ENCODE results near the gene SFMBT2.
"Not testable (repeated sequence)": the region's sequence is repeated elsewhere in the genome, so short reads cannot be mapped to it uniquely, and the experiment has no call there.

The SFMBT2 gene

DNA sequence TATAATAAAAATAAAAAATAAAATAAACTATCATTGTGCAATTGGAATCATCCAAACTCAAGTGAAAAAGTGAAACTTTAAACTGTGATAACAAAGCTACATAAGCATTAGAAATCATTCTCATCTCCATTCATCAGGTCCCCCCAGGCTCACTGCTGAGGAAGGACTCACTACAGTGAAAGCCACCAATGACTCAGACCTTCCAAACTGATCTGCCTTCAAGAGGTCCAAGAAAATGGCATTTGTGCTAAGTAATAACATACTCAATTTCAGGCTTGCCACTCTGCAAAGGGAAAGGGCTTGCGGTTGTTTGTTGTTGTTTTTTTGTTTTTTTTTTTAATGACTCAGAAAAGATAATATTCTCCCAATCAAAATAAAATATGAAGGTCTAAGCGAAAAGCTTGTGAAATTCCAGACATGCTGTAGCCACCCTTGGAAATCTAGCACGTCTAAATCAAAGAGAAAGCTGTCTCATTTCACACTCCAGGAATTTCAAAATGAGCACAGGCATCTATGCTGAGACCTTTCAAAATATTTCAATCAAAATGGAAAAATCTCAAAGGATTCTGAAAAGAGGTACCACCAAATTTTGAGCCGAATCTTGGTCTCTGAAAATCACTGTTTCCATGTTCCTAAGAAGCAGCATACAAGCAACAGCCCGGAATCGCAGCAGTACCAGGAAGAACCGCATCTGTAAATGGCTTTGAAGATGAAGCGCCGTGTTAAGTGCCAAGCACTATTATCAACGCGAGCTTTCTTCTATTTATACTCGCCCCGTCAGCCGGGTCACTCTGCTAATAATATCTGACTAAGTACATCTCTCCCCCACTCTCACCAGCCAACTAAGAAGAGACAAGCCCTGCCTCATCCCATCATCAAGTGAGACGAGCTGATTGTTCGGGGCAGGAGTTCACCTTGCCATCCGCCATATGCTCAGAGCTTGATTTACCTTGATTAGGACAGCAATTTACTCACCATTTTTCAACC lies 13.5 kb downstream of the SFMBT2 start:
- TF ChIP-seq TAF1 (IDR thresholded peaks at IDR 0.05; ENCODE audit: borderline replicate concordance, low read depth, low read length) (no peak), POLR2AphosphoS5 (IDR thresholded peaks at IDR 0.05; ENCODE audit: low read depth, low read length) (no peak), POLR2A (IDR thresholded peaks at IDR 0.05; ENCODE audit: low read depth, low read length) (no peak)
- DNase-seq (ENCODE audit: insufficient read length) (no peak), FAIRE-seq (no peak)

DNA sequence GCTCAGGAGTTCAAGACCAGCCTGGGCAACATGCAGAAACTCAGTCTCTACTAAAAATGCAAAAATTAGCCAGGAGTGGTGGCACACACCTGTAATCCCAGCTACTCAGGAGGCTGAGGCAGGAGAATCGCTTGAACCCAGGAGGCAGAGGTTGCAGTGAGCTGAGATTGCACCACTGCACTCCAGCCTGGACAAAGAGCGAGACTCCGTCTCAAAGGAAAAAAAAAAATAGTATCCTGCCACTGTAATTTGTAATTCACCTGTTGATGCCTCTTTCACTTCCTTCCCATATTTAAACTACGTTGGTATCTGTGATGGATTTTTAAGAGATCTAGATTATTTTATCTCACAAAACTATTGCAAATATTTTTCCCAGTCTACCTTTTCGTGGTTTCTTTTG lies 18.5 kb downstream of the SFMBT2 start:
- not testable (repeated sequence) for DNase-seq (ENCODE audit: insufficient read length); FAIRE-seq

DNA sequence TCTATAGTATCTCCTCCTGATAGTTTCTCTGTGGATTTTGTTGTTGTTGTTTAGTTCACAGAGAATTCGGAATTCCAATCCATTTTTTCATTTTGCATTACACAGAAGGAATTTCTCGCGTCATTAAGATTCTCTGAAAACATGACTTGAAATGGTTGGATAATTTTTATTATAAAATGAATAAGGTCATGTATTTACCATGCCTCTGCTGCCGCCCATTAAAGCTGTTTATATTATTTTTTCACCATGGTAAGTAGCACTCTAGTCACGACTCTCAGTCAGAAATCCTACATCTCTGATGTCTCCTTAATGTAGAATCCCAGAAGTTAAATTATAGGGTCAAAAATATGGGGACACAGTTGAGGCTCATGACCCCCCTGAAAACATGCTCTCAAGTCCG lies 19.1 kb downstream of the SFMBT2 start:
- TF ChIP-seq POLR2A (IDR thresholded peaks at IDR 0.05; ENCODE audit: low read depth, low read length) (no peak), TAF1 (IDR thresholded peaks at IDR 0.05; ENCODE audit: borderline replicate concordance, low read depth, low read length) (no peak), POLR2AphosphoS5 (IDR thresholded peaks at IDR 0.05; ENCODE audit: low read depth, low read length) (no peak)
- no peak for DNase-seq (ENCODE audit: insufficient read length)
- no peak for FAIRE-seq

DNA sequence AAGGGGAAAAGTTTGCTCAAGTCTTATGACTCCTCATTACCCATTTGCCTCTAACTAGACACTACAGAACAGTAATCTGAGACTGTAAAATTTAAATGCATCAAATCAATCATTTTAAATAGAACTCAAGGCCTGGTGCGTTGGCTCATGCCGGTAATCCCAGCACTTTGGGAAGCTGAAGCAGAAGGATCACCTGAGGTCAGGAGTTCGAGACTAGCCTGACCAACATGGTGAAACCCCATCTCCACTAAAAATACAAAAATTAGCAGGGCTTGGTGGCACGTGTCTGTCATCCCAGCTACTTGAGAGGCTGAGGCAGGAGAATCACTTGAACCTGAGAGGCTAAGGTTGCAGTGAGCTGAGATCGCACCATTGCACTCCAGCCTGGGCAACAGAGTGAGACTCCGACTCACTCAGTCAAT lies 20.1 kb downstream of the SFMBT2 start:
- FAIRE-seq; DNase-seq (ENCODE audit: insufficient read length): not testable (repeated sequence)

DNA sequence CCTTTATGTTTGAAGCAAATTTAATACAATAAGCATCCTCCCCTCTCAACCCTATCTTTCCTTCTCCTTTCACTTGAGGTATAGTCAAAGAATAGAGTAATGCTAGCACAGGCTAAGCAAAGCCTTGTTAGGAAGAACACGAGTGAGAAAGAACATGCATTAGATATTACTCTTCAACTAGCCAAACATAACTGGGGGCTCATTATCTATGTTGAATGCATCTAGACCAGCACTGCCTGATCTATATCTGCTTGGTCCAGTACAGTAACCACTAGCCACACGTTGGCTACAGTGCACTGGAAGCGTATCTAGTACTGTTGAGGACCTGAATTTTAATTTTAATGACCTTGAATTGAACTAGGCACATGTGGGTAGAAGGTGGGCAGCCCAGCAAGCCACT lies 21.0 kb downstream of the SFMBT2 start:
- FAIRE-seq = peak; percentile 30
- no peak for DNase-seq (ENCODE audit: insufficient read length)

DNA sequence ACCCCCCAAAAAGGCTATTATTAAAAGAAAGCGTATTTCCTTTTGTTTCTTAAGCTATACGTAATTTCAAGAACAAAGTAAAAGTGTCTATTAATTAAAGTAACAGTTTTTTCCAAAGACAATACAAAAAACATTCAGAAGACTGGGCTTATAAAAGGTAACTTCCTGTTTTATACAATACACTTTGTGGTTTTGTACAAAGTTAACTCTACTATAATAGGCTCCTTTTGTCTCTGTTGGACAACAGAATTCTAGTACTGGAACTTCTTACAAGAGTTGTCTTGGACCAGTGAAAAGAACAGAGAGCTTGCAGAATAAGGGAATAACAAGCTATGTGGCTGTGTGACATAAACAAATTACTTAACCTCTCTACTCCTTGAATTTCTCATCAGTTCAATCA lies 21.5 kb downstream of the SFMBT2 start:
- TF ChIP-seq POLR2AphosphoS5 (IDR thresholded peaks at IDR 0.05; ENCODE audit: low read depth, low read length) = no peak
- no peak for TF ChIP-seq POLR2A (IDR thresholded peaks at IDR 0.05; ENCODE audit: low read depth, low read length)
- no peak for TF ChIP-seq TAF1 (IDR thresholded peaks at IDR 0.05; ENCODE audit: borderline replicate concordance, low read depth, low read length)
- DNase-seq (ENCODE audit: insufficient read length) (no peak), FAIRE-seq (no peak)

More for the DNA sequence above, 21.0 kb downstream of the SFMBT2 start:
- TF ChIP-seq TAF1 (IDR thresholded peaks at IDR 0.05; ENCODE audit: borderline replicate concordance, low read depth, low read length) (no peak), POLR2AphosphoS5 (IDR thresholded peaks at IDR 0.05; ENCODE audit: low read depth, low read length) (no peak), POLR2A (IDR thresholded peaks at IDR 0.05; ENCODE audit: low read depth, low read length) (no peak)

DNA sequence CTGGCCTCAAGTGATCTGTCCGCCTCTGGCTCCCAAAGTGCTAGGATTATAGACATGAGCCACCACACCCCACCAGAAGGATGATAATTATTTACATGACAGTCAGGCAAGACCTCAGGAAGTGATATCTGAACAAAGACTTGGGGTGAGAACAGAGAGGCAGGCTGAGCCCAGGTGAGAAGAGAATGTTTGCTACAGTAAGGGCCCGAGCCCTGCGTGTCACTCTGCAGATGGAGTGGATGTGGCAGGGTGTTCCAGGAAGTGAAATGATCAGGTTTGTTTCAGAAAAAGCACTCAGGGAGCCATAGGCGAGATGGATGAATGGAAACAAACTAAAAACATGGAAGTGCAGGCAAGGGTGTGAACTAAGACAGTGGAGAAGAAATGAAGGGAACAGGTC lies 22.2 kb downstream of the SFMBT2 start:
- DNase-seq (ENCODE audit: insufficient read length) = no peak
- no peak for TF ChIP-seq TAF1 (IDR thresholded peaks at IDR 0.05; ENCODE audit: borderline replicate concordance, low read depth, low read length)
- no peak for TF ChIP-seq POLR2AphosphoS5 (IDR thresholded peaks at IDR 0.05; ENCODE audit: low read depth, low read length)
- TF ChIP-seq POLR2A (IDR thresholded peaks at IDR 0.05; ENCODE audit: low read depth, low read length) = no peak
- no peak for FAIRE-seq

DNA sequence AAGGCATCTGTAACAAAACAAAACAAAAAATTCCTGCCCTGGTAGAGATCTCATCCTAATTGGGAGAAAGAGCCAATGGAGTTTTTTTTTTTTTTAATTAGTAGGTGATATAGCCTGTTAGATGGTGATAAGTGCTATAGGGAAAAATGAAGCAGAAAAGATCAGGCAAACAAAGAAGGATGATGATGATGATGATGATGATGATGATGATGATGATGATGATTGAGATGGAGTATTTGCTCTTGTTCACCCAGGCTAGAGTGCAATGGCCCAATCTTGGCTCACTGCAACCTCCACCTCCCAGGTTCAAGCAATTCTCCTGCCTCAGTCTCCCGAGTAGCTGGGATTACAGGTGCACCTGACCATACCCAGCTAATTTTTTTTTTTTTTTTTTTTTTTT lies 22.7 kb downstream of the SFMBT2 start:
- not testable (repeated sequence) for DNase-seq (ENCODE audit: insufficient read length); FAIRE-seq

DNA sequence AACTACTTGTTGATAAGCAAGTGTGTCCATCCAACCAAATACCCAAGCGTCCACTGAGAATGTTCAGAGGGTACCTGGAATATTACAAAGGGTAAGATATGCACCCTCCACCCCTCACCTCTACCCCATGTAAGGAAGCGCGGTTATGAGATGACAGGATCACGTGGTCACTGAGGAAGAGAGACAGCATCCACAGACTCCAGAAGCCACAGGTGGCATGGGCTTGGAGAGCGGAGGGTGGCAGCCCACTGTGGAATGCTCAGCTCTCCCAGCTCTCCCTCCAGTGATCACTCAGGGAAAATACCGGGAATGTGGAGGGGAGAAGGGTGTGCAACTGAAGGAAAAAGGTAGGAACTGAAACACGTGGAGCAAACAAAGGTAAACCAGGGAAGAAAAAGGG lies 25.7 kb downstream of the SFMBT2 start:
- no peak for TF ChIP-seq POLR2A (IDR thresholded peaks at IDR 0.05; ENCODE audit: low read depth, low read length)
- no peak for TF ChIP-seq POLR2AphosphoS5 (IDR thresholded peaks at IDR 0.05; ENCODE audit: low read depth, low read length)
- no peak for TF ChIP-seq TAF1 (IDR thresholded peaks at IDR 0.05; ENCODE audit: borderline replicate concordance, low read depth, low read length)
- FAIRE-seq = no peak
- no peak for DNase-seq (ENCODE audit: insufficient read length)

DNA sequence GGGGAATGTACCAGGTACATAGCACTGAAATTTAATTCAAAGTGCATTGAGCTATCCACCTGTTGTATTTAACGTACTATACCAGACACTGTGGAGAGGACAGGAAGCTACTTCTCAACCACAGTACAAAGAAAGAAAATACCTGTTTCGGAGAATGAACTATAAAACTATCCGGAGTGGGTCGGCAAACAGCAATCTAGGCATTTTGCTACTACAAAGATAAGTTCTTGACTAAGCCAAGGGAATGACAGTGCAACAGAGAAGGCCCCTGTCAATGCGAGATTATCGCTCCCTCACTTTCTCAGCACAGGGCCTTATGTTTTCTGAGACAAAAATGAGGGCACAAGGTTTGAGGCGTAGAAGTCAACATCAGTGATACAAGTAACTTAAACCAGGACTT lies 27.4 kb downstream of the SFMBT2 start:
- TF ChIP-seq POLR2AphosphoS5 (IDR thresholded peaks at IDR 0.05; ENCODE audit: low read depth, low read length) (no peak), POLR2A (IDR thresholded peaks at IDR 0.05; ENCODE audit: low read depth, low read length) (no peak), TAF1 (IDR thresholded peaks at IDR 0.05; ENCODE audit: borderline replicate concordance, low read depth, low read length) (no peak)
- no peak for FAIRE-seq
- no peak for DNase-seq (ENCODE audit: insufficient read length)

DNA sequence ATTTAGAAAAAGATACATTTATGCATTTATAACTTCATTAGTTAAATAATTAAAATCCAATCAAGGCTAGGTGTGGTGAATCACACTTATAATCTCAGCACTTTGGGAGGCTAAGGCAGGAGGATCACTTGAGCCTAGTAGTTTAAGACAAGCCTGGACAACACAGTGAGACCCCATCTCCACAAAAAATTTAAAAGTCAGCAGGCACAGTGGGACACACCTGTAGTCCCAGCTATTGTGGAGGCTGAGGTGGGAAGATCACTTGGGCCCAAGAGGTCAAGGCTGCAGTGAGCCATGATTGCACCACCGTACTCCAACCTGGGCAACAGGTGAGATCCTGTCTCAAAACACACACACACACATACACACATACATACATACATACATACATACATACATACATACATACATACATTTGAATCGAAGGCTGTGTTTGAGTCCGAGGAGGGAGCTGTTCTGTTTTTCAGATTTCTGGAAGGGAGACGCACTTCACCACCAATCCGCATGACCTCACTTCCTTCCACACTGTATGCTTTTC lies 30.1 kb downstream of the SFMBT2 start:
- no peak for DNase-seq (ENCODE audit: insufficient read length)
- FAIRE-seq = no peak
- TF ChIP-seq POLR2AphosphoS5 (IDR thresholded peaks at IDR 0.05; ENCODE audit: low read depth, low read length) = no peak
- no peak for TF ChIP-seq TAF1 (IDR thresholded peaks at IDR 0.05; ENCODE audit: borderline replicate concordance, low read depth, low read length)
- TF ChIP-seq POLR2A (IDR thresholded peaks at IDR 0.05; ENCODE audit: low read depth, low read length) = no peak

DNA sequence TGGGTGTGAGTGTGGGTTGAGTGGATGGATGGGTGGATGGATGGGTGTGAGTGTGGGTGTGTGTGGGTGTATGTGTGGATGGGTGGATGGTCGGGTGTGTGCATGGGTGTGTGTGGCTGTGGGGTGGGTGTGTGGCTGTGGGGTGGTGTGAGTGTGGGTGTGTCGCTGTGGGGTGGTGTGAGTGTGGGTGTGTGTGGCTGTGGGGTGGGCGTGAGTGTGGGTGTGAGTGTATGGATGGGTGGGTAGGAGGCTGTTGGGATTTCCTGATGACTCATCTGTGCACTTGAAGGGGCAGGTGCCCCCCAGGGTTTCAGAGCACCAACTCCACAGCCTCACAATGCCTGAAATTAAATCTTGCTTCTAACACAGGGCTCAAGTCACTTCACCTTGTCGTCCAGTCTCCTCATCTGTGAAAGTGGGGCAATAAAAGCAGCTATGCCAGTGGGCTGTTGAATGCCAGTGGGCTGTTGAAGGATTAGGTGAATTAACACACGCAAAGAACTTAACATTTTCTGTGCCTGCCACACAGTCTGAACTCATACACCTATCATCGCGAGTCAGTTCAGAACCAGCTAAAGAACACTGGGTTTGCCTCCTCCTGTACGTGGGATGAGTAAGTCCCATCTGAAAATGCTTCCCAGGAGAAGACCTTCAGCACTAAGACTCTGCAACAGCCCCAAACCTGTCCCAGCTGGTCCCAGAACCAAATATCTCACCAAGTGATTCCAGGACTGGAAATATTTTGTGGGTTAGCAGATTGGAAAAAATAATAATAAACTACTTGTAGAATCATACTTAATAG lies 32.0 kb downstream of the SFMBT2 start:
- DNase-seq (ENCODE audit: insufficient read length) = no peak
- no peak for TF ChIP-seq TAF1 (IDR thresholded peaks at IDR 0.05; ENCODE audit: borderline replicate concordance, low read depth, low read length)
- TF ChIP-seq POLR2A (IDR thresholded peaks at IDR 0.05; ENCODE audit: low read depth, low read length) = no peak
- TF ChIP-seq POLR2AphosphoS5 (IDR thresholded peaks at IDR 0.05; ENCODE audit: low read depth, low read length) = no peak
- FAIRE-seq = peak; percentile 42

Data from GM12892 (cell line).